Measurements from ENCODE around the gene IP6K3. TPM values are rescaled to one million over a fixed set of nuclear protein-coding genes. Genes with fewer than 3 reads are reported as not detected.

IP6K3 gene
- total RNA-seq, 4 donors from 2014 or later = 0.34 to 2.3 (median 1.1) TPM; not detected in 1

GRCh38 chr6:33700391-33701050 is 46.2 kb downstream of the IP6K3 start:
- TF ChIP-seq CTCF (IDR thresholded peaks at IDR 0.05; ENCODE audit: low read depth) = no peak

GRCh38 chr6:33699739-33700138 is 47.0 kb downstream of the IP6K3 start:
- TF ChIP-seq CTCF (IDR thresholded peaks at IDR 0.05; ENCODE audit: low read depth) = no peak

- TF ChIP-seq CTCF (IDR thresholded peaks at IDR 0.05; ENCODE audit: low read depth) = no peak
These were observed 47.6 kb downstream of the IP6K3 start for GRCh38 chr6:33699131-33699530.

GRCh38 chr6:33698494-33698893 is 48.2 kb downstream of the IP6K3 start:
- TF ChIP-seq CTCF (IDR thresholded peaks at IDR 0.05; ENCODE audit: low read depth) = no peak

DNA sequence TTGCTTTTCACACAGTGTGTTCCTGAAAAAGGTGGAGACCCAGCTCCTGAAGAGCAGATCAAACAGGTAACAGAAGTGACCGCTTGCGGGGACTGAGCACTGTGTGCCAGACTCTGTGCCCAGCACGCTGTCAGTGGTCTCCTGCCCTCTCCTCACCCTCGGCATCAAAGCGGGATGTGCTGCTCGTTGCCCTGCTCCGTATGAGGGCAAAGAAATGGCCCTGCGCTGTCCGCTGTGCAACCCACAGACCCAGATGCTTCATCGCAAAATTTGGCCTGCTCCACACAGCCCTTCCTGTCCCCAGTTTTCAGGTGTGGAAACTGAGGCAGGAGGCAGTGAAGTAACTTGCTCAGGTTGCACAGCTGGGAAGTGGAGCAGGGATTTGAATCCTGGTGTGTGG is 48.9 kb downstream of the IP6K3 start:
- TF ChIP-seq CTCF (IDR thresholded peaks at IDR 0.05; ENCODE audit: low read depth) = no peak

DNA sequence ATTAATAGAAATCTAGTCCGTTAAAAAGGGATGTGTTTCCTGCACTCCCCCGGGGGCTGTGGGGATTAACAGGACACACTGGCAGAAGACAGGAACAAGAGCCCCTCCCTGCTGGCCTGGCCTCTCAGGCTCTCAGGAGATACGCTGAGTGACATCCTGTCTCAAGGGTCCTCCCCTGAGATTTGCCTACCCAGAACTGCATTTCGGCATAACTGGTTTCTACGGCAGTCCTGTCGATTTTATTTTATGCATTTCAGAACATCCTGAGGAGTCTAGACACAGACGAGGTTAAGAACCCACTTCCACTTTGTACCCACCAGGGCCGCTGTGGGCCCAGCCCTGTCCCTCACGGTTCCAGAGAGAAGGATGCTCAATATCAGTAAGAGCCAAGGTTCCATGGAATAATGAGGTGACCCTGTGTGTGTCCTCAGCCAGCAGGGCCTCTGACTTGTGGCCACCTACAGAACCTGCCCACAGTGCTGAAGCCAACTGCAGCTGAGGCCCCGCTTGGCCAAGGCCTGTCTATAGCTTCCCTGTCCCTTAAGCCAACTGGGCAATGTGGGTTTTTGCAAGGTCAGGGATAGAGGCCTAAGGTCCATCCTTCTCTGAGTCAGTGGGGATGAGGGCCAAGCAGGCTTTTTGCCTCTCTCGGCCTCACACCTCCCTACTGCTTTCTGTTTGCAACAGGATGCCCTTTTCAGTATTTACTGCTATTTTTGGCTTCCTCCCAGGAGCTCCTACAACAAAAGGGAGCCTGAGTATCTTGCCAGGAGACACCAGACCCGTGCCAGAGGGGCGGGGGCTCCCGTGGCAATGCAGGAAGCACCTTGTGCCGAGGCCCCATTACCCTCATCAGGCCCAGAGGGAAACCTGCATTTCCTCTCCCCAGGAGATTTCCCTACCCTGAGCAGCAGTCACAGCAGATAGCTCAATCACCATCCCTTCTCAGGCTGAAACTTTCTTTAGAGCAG is 49.9 kb downstream of the IP6K3 start:
- TF ChIP-seq CTCF (IDR thresholded peaks at IDR 0.05; ENCODE audit: low read depth) = no peak

DNA sequence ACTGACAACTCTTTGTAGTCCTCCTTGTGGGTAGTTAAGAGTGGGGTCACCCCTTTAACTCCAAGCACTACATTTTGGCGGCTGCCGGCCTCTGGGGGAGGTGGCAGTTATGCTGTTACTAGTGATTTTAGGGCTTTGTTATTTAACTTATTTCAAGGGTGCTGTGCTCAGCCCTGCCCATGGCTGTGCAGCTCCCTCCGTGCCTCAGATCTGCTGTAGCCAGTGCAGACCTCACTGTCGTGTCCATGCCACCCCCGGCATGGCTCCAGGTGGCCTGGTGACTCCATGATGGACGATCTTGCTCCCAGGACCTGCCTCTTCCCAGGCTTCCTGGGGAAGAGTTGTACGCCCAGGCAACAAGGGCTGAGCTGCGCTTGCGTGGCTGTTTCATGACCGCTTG is 50.6 kb downstream of the IP6K3 start:
- no peak for TF ChIP-seq CTCF (IDR thresholded peaks at IDR 0.05; ENCODE audit: low read depth)
